GM18505 (cell line): Measurements from ENCODE around the gene GCLC.

Experiments used
- ATAC-seq: cut with Tn5 transposase; IDR thresholded peaks from one replicate; pipeline ENCODE4 v1.9.1; 2021; ENCODE audit not compliant: unreplicated experiment
- POLR2A ChIP-seq: IDR thresholded peaks from 4 replicates; pipeline ENCODE4 v1.6.1; 2011; ENCODE audit warnings: borderline replicate concordance; ENCODE audit not compliant: insufficient read depth, insufficient read length; ENCODE audit errors: extremely low read depth

Gene GCLC

DNA sequence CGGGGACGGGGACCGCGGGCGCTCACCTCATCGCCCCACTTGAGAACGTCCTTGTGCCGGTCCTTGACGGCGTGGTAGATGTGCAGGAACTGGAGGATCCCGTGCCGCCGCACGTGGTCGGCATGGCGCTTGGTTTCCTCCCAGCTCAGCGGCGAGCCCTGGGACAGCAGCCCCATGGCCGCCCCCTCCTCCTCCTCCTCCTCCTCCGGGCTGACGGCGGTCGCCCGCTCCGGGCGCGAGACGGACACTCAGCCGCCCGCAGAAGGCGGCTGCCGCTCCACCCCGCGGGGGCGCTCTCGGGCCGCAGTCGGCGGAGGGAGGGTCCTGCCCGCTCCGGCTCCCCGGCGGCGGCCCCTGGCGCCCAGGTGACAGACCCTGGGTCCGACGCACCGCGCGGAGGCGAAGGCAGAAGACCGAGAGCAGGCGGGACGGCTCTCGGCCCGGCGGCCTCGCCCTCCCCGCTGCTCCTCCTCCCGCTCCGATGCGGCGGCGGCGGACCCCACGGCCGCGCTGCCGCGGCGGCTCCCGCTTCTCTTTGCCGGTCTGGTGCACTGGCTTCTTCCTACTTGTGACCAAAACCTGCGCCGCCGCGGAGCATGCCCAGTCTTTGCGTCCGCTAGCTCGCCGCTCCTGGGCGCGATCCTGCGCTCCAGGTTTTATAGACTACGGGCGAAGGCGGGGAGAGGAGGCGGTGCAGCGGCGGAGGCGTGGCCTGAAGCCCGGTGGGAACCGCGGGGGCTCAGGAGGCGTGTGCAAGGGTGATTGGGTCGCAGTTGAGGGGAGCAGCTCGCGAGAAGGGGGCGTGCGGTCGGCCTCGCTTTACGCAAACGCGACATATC is at the start of gene GCLC:
Gene GCLC, minus strand, starts transcription at position 632 of the 839 bp plus-strand sequence. Its CDS starts 456 bp downstream, at position 176.
- TF ChIP-seq POLR2A = peak; percentile 92
- peak; percentile 64 for ATAC-seq

DNA sequence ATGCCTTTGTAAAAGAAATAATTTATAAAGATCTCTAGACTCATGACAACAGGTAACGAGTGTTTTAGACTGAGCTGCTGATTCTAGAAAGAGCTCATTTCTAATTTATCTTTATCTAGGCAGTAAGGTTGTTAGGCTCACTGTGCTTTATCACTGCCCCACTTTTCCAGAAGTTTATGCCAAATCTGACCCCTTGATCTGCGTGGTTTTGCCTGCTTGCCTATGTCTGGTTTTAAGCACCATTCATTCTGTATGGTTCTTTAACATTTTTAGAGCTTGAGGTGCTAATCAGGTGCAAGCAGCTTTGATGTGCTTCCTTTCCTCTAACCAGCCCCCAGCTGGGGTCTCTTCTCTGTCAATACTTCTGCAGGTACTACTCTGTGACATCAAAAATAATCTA is 49.7 kb upstream of the GCLC start:
- ATAC-seq = no peak
- TF ChIP-seq POLR2A = no peak

DNA sequence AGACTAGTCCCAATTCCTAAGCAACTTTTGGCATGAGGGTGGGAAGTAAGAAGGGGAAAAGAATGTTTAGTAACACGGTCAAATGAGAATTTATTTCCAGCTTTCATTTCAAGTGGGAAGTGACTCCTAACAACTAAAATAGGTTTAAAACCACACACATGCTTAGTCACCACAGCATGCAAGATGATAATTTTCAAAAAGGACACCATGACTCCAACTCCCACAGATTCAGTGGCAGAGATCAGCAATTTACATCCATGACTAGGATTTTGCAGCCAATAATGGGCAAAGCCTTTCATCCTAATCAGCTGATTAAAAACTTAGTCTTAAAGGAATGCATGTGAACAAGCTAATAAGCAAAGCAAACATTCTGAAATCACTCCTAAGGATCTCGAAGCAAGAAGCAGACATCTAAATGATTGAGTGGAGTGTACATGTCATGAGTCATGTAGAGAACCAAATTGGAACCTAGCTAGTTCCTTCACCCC is 48.1 kb upstream of the GCLC start:
- no peak for ATAC-seq
- no peak for TF ChIP-seq POLR2A

GRCh38 chr6:53591873-53592272 is 47.0 kb upstream of the GCLC start:
- ATAC-seq = no peak
- TF ChIP-seq POLR2A = no peak

- ATAC-seq = no peak
- TF ChIP-seq POLR2A = no peak
These were observed 44.1 kb upstream of the GCLC start for GRCh38 chr6:53588816-53589509.

GRCh38 chr6:53587291-53587690 is 42.4 kb upstream of the GCLC start:
- no peak for TF ChIP-seq POLR2A
- ATAC-seq = no peak

GRCh38 chr6:53585208-53585900 is 40.5 kb upstream of the GCLC start:
- ATAC-seq = no peak
- no peak for TF ChIP-seq POLR2A

GRCh38 chr6:53584726-53585125 is 39.8 kb upstream of the GCLC start:
- TF ChIP-seq POLR2A = no peak
- ATAC-seq = no peak

GRCh38 chr6:53583451-53583850 is 38.5 kb upstream of the GCLC start:
- no peak for TF ChIP-seq POLR2A
- ATAC-seq = no peak

- no peak for TF ChIP-seq POLR2A
- ATAC-seq = no peak
These were observed 38.1 kb upstream of the GCLC start for GRCh38 chr6:53582963-53583362.

DNA sequence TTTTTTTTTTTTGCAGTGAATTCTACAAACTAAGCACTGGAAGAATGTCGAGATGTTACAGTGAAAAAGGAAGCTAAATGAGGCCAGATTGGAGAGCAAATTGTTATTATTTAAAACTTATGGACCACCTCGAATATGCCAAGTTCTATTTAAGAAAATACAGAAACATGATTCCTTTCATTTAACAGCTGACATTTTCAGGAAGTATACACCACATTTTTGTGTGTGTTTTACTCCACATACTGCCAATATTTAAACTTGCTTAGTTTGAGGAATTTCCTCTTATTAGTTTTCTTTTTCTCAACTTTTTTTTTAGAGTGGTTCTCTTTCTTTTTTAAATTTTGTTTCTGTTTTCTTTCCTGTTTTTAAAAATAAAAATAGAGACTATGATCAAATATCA is 37.0 kb upstream of the GCLC start:
- ATAC-seq = no peak

GRCh38 chr6:53581173-53581773 is 36.4 kb upstream of the GCLC start:
- ATAC-seq = no peak
- no peak for TF ChIP-seq POLR2A

More for the DNA sequence above, 37.0 kb upstream of the GCLC start:
- TF ChIP-seq POLR2A = no peak

DNA sequence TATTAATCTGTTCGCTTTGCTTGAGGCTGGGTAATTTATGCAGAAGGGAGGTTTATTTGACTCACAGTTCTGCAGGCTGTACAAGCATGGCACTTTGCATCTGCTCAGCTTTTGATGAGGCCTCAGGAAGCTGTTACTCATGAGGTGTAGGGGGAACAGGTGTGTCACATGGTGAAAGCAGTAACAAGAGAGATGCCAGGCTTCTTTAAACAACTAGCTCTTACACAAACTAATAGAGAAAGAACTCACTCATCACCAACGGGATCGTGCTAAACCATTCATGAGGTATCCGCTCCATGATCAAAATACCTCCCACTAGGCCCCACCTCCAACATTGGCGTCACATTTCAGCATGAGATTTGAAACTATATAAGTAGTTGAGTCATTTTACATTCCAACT is 34.4 kb upstream of the GCLC start:
- no peak for ATAC-seq
- TF ChIP-seq POLR2A = no peak
